Transverse colon (tissue), 4 donors: ENCODE data around the gene GRID2IP. TPM values are rescaled to one million over a fixed set of nuclear protein-coding genes. Genes with fewer than 3 reads are reported as not detected.

ENCODE experiments used
- DNase-seq: peaks from one replicate; pipeline ENCODE4 v3.0.0-alpha.2; 2019
- H3K27ac ChIP-seq, 4 donors: fragments of 200-600 bp; sonication (generic); 2 replicates each; pipeline ENCODE4 v1.5.1; 2016 to 2018; ENCODE audit warnings: inconsistent platforms in 4 of 4
- H3K27me3 ChIP-seq: fragments of 200-600 bp; sonication (generic); 2 replicates; pipeline ENCODE4 v1.5.1; 2017; ENCODE audit warnings: inconsistent platforms
- H3K36me3 ChIP-seq, 4 donors: fragments of 200-600 bp; sonication (generic); 2 replicates each; pipeline ENCODE4 v1.5.1; 2017 to 2019; ENCODE audit warnings: inconsistent platforms in 4 of 4
- H3K4me1 ChIP-seq, 4 donors: fragments of 200-600 bp; sonication (generic); 2 replicates each; pipeline ENCODE4 v1.5.1; 2017 to 2020; ENCODE audit warnings: inconsistent platforms in 4 of 4
- H3K4me3 ChIP-seq, 4 donors: fragments of 200-600 bp; sonication (generic); 1 replicate in 1 of 4; 2 replicates in 3 of 4; pipeline versions ENCODE4 v1.5.1 to v1.6.1; 2017 to 2019; ENCODE audit warnings: inconsistent platforms in 4 of 4
- H3K9me3 ChIP-seq, 2 donors: fragments of 200-600 bp; sonication (generic); 2 replicates each; pipeline ENCODE4 v1.5.1; 2017 to 2019; ENCODE audit warnings: inconsistent platforms in 2 of 2
- CTCF ChIP-seq, 5 experiments: fragments of 200-600 bp in 3 of 5; fragments of 450-650 bp in 2 of 5; sonication (generic) in 3 of 5; IDR thresholded peaks; 1 replicate in 2 of 5; 2 replicates in 3 of 5; pipeline ENCODE4 v1.5.1; 2016 to 2017; ENCODE audit warnings: antibody characterized with exemption in 5 of 5, inconsistent platforms in 3 of 5, mild to moderate bottlenecking in 2 of 5, moderate library complexity in 1 of 5
- EP300 ChIP-seq: sonication (generic); formaldehyde crosslinking; IDR thresholded peaks from one replicate; pipeline ENCODE4 v1.6.1; 2017; ENCODE audit warnings: antibody characterized with exemption, low read depth
- POLR2A ChIP-seq: fragments of 450-650 bp; IDR thresholded peaks from one replicate; pipeline ENCODE4 v1.6.1; 2016; ENCODE audit warnings: antibody characterized with exemption, mild to moderate bottlenecking, moderate library complexity
- POLR2AphosphoS5 ChIP-seq, 3 donors: sonication (generic); formaldehyde crosslinking; IDR thresholded peaks; one replicate each; pipeline ENCODE4 v1.6.1; 2016; ENCODE audit warnings: antibody characterized with exemption in 3 of 3
- WGBS, 2 donors: methylation state at CpG; one replicate each; pipeline ENCODE4 v1.1.5; 2018; ENCODE audit warnings: low coverage in 1 of 2; 5-methylcytosine and 5-hydroxymethylcytosine counted together
- in situ Hi-C, 4 donors: fragments of 200-750 bp; cut with MboI; loops; one replicate each; pipeline versions ENCODE4 v1.15.0 to v1.15.1; 2017; ENCODE audit warnings: low sequenced_read_pairs in 3 of 4, low pct_ligation_motif_present in 1 of 4, low pct_unique_long_range_greater_than_20kb in 1 of 4
- intact Hi-C: fragments of 100-400 bp; cut with DNase I; formaldehyde crosslinking; loops from one replicate; pipeline ENCODE4 v1.15.1; 2023; ENCODE audit warnings: low total_unique reads
- total RNA-seq, 4 donors: library from RNA; depleted of rRNA; stranded (reverse); fragments of >200 nt; gene quantifications; one replicate each; pipeline ENCODE4 v1.1.0, GENCODE V29; 2016

Gene GRID2IP
- total RNA-seq, result 1 to 10 TPM in 1 of 4 donors, under 1 TPM in 3; 0.20 to 1.1 (median 0.66) TPM

GRCh38 chr7:6551016-6551511 is at the start of gene GRID2IP:
Gene GRID2IP, minus strand, starts transcription at chr7:6551461. Its CDS starts 25 bp downstream, at chr7:6551436.
- Histone ChIP-seq H3K4me3 (no peak within 1 kb of the TSS), H3K36me3 (no peaks in the 10 kb centered on the region), H3K27me3 (no peaks in the 10 kb centered on the region), H3K4me1 (no peaks in the 10 kb centered on the region), H3K9me3 (no peaks in the 10 kb centered on the region), H3K27ac (no peak within 1 kb of the TSS)
- intact Hi-C loops, result no loop called here
- TF ChIP-seq EP300, result no peak
- TF ChIP-seq POLR2AphosphoS5 (IDR thresholded peaks at IDR 0.05), result no peak
- no peak for TF ChIP-seq POLR2A
- TF ChIP-seq CTCF (IDR thresholded peaks at IDR 0.05), result no peak
- 86% methylated on average over 27 of the region's 46 CpGs; no CpG with 5 or more reads in 1 of the 2 donors for WGBS, 2 donors
- in situ Hi-C loops, result no loop called here
- DNase-seq, result no peak

DNA sequence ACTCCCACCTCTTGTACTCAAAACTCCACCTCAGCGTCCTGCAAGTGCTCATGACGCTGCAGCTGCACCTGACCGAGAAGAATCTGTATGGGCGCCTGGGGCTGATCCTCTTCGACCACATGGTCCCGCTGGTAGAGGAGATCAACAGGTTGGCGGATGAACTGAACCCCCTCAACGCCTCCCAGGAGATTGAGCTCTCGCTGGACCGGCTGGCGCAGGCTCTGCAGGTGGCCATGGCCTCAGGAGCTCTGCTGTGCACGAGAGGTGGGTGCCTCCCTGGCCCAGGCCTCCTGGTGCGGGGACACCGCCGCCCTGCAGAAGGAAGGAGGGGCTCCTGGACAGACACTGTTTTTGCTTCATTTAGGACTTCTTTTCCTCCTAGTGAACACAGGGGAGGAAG is 48.8 kb upstream of the GRID2IP start:
- no peak overlapping the region for H3K27ac ChIP-seq
- H3K27me3 ChIP-seq, result no peaks in the 10 kb centered on the region
- H3K36me3 ChIP-seq, result peaks cover 0 to 50% (median 22%) of the 10 kb centered on the region in 4 donors
- H3K9me3 ChIP-seq, result no peaks in the 10 kb centered on the region
- intact Hi-C loops, result no loop called here
- DNase-seq, result no peak
- H3K4me1 ChIP-seq, result no peaks in the 10 kb centered on the region
- no peak overlapping the region for H3K4me3 ChIP-seq
- WGBS, 2 donors, result 92% methylated on average over 15 of the region's 15 CpGs; no CpG with 5 or more reads in 1 of the 2 donors
- in situ Hi-C loops, result no loop called here
- TF ChIP-seq CTCF (IDR thresholded peaks at IDR 0.05) (no peak), POLR2A (no peak), POLR2AphosphoS5 (IDR thresholded peaks at IDR 0.05) (no peak), EP300 (no peak)

GRCh38 chr7:6590645-6591110 is 39.4 kb upstream of the GRID2IP start:
- in situ Hi-C loops (no loop called here), intact Hi-C loops (no loop called here)
- H3K4me3 ChIP-seq, result peak overlapping the region; percentile 72 to 87 (median 78)
- no peaks in the 10 kb centered on the region for H3K9me3 ChIP-seq
- H3K27me3 ChIP-seq, result no peaks in the 10 kb centered on the region
- no peak for DNase-seq
- TF ChIP-seq CTCF (IDR thresholded peaks at IDR 0.05), result no peak
- no peak for TF ChIP-seq EP300
- TF ChIP-seq POLR2A, result no peak
- TF ChIP-seq POLR2AphosphoS5 (IDR thresholded peaks at IDR 0.05), result no peak
- peaks cover 7 to 16% (median 12%) of the 10 kb centered on the region in 4 donors for H3K4me1 ChIP-seq
- H3K27ac ChIP-seq, result peak overlapping the region; percentile 90 to 95 (median 92)
- WGBS, 2 donors, result 5 to 6% methylated on average over 4 to 10 of the region's 10 CpGs
- peaks cover 0 to 37% (median 10%) of the 10 kb centered on the region in 4 donors for H3K36me3 ChIP-seq

DNA sequence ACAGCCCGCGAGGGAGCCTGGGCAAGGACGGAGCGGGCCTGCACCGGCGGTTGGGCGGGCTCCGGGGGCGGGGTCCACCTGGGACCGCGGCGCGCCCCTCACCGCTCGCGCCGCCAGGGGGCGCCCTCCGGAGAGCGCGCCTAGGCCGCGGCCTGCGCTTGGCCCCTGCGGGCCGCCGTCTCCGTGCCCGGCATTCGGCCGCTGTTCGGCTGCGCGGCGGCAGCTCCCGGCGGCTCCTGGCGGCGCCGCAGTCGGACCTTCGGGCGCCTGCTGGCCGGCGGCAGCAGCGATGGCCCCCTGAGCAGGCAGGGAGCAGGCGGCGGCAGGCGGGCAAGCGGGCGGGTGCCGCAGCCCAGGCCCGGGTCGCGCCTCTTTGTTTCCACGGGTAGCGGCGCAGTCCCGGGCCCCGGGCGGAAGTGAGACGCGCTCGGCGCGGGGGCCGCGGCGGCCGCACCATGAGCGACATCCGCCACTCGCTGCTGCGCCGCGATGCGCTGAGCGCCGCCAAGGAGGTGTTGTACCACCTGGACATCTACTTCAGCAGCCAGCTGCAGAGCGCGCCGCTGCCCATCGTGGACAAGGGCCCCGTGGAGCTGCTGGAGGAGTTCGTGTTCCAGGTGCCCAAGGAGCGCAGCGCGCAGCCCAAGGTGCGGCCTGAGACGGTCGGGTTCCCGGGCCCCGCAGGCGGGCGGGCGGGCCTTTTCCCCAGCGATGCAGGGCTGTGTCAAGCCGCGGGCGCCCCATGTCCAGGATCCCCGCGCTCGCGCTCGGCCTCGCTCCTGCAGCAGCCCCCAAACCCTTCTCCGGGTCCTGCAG is 38.8 kb upstream of the GRID2IP start, which contains the start of gene INTS15:
TSS of gene INTS15 (plus strand) at position 193 of the 816 bp plus-strand sequence. CDS start at position 456, 263 bp downstream.
- TF ChIP-seq EP300 (no peak), POLR2A (no peak), CTCF (IDR thresholded peaks at IDR 0.05) (peak in 4 of 5 experiments; percentile 26 to 81 (median 66)), POLR2AphosphoS5 (IDR thresholded peaks at IDR 0.05) (peak in 2 of 3 donors; percentile 67 to 75)

More for the DNA sequence above, 38.8 kb upstream of the GRID2IP start, which contains the start of gene INTS15:
- Histone ChIP-seq H3K9me3 (no peaks in the 10 kb centered on the region), H3K4me3 (peak within 1 kb of the TSS; percentile 72 to 87 (median 78)), H3K36me3 (peaks cover 0 to 31% (median 6%) of the 10 kb centered on the region in 4 donors), H3K4me1 (peaks cover 7 to 16% (median 12%) of the 10 kb centered on the region in 4 donors), H3K27me3 (no peaks in the 10 kb centered on the region), H3K27ac (peak within 1 kb of the TSS; percentile 90 to 95 (median 92))
- WGBS, 2 donors, result 1% methylated on average over 33 of the region's 107 CpGs; no CpG with 5 or more reads in 1 of the 2 donors
- in situ Hi-C loops, result no loop called here
- peak; percentile 84 for DNase-seq
- intact Hi-C loops, result no loop called here
